Measurements from ENCODE around the gene PANK2.
"Not testable (repeated sequence)": the region's sequence is repeated elsewhere in the genome, so short reads cannot be mapped to it uniquely, and the experiment has no call there.

PANK2 gene

DNA sequence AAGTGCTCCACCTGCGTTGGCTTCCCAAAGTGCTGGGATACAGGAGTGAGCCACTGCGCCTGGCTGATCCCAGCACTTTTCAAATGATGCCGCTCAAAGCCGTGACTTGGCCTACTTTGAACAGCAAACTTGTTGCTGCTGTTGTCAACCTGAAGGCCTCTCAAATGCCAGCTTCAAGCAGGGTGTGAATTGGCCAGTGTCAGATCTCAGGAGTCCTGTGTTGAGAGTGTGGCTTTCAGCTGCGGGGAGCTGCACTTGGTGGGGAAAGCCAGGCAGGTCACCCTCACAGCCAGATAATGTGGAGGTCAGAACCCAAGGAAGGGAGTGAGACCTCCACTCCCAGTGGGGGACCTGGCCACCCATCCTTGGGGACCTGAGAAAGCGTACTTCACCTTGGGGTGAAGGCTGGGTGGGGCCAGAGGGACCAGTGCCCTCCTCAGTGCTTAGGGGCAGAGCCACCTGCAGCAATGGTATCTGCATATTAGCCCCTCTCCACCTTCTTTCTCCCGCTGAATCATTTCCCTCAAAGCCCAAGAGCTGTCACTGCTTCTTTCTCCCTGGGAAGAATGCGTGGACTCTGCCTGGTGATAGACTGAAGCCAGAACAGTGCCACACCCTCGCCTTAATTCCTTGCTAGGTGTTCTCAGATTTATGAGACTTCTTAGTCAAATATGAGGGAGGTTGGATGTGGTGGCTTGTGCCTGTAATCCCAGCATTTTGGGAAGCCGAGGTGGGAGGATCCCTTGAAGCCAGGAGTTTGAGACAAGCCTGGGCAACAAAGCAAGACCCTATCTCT, 19.1 kb upstream of the PANK2 start:
- no peak for DNase-seq (ENCODE audit: low spot score)
- FAIRE-seq, result no peak

DNA sequence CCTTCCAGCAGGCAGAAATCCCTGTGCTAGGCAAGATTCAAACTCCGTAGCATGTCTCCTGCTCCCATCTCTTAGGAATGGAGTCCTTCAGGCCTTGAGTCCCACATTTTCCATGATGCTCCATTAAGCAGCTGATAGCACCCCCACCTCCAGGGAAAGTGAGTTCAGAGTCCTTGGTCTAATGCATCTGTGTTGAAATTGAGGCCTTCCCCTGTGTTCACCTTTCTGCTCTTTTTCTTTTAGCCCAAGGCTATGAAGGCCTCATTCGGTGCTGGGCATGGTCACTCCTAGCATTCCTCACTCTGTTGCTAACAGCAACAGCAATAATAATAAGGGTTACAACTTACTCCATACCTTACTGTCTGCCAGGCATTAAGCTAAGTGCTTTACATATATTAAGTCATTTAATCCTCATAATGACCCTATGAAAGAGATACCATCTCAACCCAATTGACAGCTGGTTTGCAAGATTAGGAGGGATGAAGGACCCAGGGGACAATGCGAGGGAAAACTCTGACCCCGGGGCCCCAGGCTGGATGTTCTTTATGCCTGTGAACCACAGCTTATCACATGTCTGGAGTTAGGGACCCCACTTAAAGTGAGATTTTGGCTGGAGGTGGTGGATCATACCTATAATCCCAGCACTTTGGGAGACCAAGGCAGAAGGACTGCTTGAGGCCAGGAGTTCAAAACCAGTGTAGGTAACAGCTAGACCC, 17.5 kb upstream of the PANK2 start:
- FAIRE-seq (no peak), DNase-seq (ENCODE audit: low spot score) (no peak)

DNA sequence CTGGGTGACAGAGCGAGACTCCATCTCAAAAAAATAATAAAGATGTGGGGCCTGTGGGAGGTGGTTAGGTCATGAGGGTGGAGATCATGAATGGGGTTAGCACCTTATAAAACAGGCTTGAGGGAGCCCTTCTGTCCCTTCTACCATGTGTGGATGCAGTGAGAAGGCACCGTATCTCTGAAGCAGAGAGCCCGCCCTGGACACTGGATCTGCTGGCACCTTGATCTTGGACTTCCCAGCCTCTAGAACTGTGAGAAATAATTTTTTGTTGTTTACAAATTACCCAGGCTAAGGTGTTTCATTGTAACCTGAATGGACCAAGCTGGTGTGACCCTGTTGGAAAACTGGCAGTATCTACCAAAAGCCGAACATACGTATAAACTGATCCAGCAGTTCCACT, 15.7 kb upstream of the PANK2 start:
- FAIRE-seq, result no peak

DNA sequence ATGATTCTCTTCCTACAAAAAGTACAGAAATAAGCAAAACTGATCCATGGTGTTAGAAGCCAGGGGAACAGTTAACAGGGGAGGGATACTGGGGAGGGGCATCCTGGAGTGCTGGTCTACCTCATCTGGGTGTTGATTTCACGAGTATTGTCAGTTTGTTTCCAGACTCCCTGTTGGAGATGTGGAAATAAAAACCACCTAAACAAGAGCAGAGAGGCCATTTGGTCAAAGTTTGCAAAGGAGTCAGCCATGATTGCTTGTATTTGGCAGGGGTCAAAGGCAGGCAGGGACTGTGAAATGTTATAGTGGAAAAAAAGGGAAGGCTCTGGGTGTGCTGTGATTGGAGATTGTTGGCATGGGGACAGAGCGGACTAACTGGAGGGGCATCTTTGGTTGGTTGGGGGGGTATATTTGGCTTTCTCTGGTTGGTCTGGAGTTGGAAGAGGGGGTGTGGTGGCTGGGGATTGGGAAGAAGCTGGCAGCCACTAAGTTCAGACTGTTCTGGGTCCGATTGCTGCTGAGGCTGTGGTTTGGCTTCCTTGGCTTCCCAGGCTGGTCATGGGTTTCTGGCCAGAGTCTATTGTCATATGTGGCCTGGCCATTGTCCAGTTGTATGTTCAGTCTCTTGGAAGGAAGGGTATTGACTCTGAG, 14.9 kb upstream of the PANK2 start:
- no peak for DNase-seq (ENCODE audit: low spot score)
- no peak for FAIRE-seq

More for the DNA sequence above, 15.7 kb upstream of the PANK2 start:
- no peak for DNase-seq (ENCODE audit: low spot score)

DNA sequence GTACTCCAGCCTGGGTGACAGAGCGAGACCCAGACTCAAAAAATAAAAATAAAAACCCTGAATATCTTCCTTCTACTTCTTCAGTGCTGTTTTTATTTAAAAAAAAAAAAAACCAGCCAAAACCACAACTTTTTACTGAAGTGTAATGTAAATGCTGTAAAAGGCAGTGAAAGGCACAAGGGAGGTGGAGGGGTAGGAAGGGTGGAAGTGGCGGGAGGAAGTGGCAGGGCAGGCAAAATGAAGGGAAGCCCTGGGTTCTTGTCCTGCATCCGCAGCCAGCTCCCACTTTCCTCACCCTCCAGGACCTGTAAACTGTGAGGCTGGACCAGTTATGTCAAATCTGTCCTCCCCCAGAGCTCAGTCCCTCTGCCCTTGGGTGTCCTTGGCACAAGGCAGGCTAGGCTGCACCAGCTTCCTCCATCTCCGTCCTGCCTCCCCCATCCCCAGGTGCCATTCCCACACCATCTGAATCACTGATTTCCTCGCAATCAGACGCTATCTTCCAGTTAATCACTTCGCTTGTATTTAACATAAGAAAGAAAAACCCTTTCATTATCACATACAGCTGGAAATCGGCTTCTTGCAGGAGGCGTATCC, 13.7 kb upstream of the PANK2 start:
- DNase-seq (ENCODE audit: low spot score) (no peak), FAIRE-seq (no peak)

DNA sequence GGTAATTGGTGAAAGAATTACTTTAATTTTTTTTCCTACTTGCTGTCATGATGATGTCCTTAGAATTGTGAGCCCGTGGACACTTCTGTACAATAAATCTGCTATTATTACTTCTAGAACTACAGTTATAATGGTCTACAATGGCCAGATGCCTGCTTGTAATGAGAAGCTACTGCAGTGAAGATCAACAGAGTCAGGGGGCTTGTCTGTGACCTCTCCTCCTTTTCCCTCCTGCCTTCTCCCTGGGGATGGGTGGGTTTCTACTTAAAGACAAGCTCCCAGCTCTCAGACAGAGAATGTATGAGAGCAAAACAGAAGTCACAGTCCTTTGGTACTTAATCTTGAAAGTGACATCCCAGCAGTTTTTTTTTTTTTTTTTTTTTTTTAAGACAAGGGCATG, 13.2 kb upstream of the PANK2 start:
- FAIRE-seq (no peak), DNase-seq (ENCODE audit: low spot score) (no peak)

DNA sequence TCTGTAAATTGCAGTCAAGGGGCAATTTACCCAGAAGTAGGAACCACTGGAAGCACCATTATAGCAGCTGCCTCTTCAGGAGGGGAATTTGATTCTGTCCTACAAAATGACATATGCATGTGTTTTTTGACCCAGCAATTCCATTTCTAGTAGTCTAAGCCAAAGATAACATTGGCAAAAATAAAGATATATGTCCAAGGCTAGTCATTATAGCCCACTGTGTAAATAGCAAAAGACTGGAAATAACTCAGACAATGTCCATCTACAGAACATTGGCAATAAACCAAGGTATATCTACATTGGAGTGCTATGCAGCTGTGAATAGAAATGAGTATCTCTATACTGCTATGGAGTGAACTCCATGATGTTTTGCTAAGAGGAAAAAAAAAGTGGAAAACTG, 12.5 kb upstream of the PANK2 start:
- DNase-seq (ENCODE audit: low spot score), result no peak
- FAIRE-seq, result no peak

DNA sequence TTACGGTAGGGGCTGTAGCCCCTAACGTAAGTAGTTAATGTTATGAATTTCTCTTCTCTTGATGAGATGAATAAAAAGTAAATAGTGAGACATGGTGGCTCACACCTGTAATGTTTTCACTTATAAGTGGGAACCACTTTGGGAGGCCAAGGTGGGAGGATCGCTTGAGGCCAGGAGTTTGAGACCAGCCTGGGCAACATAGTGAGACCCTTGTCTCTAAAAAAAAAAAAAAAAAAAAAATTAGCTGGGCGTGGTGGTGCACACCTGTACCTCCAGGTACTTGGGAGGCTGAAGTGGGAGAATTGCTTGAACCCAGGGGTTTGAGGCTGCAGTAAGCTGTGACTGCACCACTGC, 10.3 kb upstream of the PANK2 start:
- not testable (repeated sequence) for DNase-seq (ENCODE audit: low spot score); FAIRE-seq

DNA sequence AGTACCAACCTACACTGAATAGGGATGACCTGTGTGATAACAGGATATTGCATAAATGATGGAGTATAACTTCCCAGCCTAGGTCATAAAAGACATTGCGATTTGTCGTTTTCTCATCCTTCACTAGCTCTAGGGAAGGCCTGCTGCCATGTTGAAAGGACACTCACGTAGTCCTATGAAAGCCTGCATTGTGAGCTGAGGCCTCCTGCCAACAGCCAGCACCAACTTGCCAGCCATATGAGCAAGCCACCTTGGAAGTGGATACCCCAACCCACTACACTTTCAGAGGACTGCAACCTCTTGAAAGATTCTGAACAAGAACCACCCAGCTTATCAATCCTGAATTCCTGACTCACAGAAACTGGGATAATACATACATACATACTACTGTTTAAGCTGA, 3.5 kb upstream of the PANK2 start:
- FAIRE-seq, result no peak
- DNase-seq (ENCODE audit: low spot score), result no peak

DNA sequence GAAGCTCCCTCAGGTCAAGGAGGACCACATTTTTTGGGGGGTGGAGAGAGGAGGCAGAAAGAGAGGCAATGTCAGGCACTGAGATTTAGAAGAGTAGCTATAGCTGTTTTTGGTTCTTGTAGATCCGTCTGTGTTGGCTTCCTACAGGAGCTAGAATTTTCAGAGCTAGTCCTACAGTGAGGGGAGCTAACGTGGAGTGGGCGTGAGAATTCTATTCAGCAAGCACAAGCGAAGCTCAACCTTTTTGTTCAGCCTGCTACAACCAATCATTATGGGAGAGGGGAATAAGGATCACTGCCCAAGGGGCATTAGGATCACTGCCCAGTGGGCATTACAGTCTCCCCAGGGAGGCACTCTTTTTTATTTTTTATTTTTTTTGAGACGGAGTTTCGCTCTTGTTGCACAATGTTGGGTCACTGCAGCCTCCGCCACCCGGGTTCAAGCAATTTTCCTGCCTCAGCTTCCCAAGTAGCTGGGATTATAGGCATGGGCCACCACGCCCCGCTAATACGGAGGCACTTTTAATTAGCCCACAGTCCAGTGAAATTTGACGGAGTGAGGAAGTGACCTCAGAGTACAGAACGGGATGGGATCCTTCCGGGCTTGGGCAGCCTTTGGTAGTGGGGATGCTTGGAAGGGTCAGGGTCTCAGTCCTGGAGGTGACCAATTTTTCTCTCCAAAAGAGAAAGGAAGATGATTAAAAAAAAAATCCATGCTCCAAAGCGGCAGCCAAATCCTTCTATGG, 1.1 kb upstream of the PANK2 start:
- FAIRE-seq (no peak), DNase-seq (ENCODE audit: low spot score) (no peak)

DNA sequence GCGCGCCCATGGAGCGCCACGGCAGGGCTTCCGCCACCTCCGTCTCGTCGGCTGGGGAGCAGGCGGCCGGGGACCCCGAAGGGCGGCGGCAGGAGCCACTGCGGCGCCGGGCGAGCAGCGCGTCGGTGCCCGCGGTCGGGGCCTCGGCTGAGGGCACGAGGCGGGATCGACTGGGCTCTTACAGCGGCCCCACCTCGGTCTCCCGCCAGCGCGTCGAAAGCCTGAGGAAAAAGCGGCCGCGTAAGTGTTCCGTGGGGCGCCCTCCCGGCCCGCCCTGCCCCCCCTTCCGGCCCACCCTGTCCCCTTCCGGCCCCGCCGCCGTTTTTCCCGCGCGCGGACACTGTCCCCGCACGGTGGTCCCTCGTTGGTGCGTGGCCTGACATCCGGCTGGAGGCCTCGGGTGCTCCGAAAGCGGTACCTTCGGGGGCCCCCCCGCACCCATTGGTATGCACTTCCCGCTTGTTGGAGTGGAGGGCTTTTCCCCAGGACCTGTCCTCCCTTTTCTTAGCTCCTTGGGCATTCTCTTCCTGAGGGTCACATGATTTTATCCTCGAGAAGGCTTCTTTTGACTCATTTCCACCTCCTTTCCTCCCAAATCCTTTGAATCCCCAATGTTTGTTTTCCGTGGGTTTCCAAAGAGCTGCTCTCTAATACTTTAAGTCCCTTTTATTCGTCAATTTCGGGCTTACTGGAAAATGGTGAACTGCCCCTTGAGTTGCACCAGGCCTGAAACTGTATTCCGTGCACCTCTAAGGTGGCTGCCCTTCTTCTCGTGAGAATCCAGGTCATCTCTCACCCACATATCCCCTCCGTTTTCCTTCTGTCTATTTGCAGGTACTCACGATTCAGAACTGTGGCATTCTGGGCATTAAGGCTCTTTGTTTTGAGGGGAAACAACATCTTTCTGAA, 556 bp downstream of the PANK2 start:
- FAIRE-seq (no peak), DNase-seq (ENCODE audit: low spot score) (no peak)

DNA sequence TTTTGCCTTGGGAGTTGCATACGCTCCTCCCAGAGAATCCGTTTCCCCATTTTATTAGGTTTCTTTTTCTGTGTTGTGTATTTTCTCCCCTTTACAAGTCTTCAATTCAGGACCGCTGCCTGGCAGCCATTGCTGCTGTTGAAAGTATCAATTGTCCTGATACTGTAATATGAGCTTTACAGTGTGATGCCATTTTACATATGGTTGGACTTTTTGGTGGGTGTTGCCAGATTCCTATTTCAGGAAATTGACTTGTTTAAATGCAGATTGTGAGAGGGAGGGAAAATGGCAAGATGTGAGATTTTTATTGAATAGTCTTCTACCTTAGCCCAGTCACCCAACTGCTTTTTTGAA, 1.2 kb downstream of the PANK2 start:
- FAIRE-seq, result no peak

DNA sequence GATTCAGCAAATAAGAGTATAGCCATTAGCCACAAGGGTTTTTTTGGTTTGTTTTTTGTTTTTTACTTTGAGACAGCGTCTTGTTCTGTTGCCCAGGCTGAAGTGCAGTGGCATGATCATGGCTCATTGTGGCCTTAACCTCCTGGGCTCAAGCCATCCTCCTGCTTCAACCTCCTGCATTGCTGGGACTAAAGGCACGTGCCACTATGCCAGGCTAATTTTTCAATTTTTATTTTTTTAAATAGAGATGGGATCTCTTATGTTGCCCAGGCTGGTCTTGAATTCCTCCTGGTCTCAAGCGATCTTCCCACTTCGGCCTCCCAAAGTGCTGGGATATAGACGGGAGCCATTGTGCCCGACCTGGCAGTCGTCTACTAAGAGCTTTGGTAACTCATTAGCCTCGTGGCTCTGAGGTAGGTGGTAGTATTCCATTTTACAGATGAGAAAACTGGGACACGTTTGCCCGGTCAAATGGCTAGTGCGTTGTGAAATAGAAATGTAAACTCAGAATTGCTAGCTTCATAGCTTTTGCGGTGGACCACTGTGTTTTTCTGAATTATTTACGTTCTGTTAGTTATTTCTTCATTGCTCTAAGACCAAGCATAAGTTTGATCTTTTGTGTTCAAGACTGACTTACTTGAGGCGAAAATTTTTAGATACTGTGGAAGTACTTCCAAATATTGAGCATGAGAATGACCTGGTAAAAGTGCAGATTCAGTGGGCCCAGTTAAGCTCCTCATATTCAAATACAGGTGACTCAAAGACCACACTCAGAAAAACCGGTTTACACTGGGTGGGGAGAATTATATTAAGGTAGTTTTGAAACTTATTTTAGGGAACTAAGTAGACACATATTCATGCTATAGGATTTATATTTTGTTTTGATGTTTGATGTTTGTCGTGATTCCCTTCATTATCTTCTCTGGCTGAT, 2.1 kb downstream of the PANK2 start:
- no peak for DNase-seq (ENCODE audit: low spot score)

More for the DNA sequence above, 1.2 kb downstream of the PANK2 start:
- DNase-seq (ENCODE audit: low spot score), result no peak

DNA sequence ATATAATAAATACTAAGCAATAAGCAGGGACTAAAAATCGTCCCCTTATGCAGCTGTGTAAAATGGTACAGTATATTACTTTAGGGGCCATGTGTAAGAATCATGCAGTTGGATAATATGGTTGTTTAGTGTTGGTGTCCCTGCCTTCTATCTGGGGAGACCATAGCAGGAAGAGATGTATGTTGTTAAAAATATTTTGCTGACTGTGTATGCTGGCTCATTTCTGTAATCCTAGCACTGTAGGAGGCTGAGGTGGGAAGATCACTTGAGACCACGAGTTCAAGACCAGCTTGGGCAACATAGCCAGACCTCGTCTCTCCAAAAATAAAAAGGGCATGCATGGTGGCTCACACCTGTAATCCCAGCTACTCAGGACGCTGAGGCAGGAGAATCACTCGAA, 5.6 kb downstream of the PANK2 start:
- no peak for FAIRE-seq

More for the DNA sequence above, 2.1 kb downstream of the PANK2 start:
- FAIRE-seq, result no peak

DNA sequence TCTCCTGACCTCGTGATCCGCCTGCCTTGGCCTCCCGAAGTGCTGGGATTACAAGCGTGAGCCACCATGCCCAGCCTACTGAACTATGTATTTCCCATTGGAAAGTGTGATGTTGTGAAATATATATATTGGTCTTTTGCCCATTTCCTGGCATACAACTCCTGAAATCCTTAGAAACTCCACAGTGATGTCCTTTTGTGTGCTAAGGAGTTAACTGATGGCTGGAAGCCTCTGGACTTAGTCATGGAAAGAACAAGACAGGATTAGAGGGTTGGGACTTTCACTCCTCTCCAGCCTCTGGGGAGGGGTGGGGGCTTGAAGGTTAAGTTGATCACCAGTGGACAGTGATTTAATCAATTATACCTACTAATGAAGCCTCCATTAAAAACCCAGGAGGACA, 7.1 kb downstream of the PANK2 start:
- FAIRE-seq (no peak), DNase-seq (ENCODE audit: low spot score) (no peak)

More for the DNA sequence above, 5.6 kb downstream of the PANK2 start:
- no peak for DNase-seq (ENCODE audit: low spot score)

DNA sequence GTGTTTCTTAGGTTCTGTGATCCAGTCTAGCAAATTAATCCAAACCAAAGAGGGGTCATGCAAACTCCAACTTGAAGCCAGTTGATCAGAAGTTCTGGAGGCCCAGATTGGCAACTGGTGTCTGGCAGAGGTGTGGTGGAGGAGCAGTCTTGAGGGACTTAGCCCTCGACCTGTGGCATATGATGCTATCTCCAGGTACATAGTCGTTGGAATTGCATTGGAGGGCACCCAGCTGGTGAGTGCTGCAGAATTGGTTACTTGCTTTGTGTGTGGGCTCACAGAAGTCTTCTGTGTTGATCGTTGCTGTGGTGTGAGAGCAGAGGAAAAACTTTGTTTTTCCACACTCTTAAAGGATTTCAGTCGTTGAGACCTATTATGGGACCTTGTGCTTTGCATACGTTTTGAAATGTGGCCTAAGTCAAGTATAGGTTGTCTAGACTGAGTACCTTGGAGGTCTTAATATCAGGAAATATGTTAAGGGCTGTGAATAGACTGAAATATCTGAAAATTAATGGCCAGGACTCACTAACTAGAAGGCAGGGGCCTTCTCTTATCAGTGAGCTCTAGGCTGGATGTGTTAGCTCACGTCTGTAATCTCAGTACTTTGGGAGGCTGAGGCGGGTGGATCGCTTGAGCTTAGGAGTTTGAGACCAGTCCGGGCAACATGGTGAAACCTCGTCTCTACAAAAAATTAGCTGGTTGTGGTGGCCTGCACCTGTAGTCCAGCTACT, 7.8 kb downstream of the PANK2 start:
- DNase-seq (ENCODE audit: low spot score) (no peak), FAIRE-seq (no peak)

DNA sequence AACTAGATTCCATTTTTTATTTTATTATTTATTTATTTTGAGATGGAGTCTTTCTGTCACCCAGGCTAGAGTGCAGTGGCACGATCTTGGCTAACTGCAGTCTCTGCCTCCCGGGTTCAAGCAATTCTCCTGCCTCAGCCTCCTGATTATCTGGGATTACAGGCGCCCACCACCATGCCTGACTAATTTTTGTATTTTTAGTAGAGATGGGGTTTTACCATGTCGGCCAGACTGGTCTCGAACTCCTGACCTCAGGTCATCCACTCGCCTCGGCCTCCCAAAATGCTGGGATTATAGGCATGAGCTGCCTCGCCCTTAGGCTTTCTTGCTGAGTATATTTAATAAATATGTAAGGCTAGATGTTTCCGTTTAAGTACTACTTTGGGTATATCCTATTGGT, 9.0 kb downstream of the PANK2 start:
- not testable (repeated sequence) for DNase-seq (ENCODE audit: low spot score); FAIRE-seq

DNA sequence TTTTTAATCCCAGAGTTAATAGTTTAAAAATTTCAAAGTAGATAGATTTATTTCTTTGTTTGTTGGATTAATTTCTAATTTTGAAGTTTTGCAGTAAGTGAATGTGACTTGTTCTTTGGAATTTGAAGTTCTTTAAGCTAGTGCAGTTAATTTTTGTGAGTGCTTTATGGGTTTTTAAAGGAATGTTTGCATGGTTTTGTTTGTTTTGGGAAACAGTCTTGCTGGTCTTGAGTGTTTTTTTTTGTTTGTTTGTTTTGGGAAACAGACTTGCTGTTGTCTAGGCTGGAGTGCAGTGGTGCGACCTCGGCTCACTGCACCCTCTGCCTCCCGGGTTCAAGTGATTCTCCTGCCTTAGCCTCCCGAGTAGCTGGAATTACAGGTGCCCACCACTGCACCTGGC, 9.5 kb downstream of the PANK2 start:
- DNase-seq (ENCODE audit: low spot score) (no peak), FAIRE-seq (no peak)

DNA sequence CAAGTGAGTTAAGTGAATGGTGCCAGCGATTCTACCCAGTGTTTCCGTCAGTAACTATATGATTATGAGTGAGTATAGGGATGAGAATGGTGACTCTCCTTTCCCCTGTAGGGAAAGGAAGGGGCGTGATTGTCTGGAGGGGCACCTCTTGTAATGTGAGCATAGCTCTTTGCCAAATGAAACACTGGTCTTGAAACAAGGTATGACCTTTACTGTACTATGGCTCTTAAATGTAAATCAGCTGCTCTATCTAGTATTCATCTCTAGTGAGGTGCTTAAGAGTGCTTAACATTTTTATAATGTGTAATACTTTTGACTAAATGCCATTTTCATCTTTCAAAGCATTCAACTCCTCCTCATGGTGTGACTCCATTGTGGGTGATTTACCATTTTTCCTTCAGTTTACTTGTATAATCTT, 11.0 kb downstream of the PANK2 start:
- DNase-seq (ENCODE audit: low spot score) (no peak), FAIRE-seq (no peak)

Measured in RCC 7860 (cell line).